DMS79 treated with DMSO at 0.1 percent for 48 hours (cell line): ENCODE data around the gene RAMP2.
"Not testable (repeated sequence)": the region's sequence is repeated elsewhere in the genome, so short reads cannot be mapped to it uniquely, and the experiment has no call there.

Source experiments
- DNase-seq: peaks from one replicate; lab custom pipeline; 2025; lab: John Stamatoyannopoulos, UW

The RAMP2 gene

GRCh38 chr17:42769964-42770363, 8.9 kb downstream of the RAMP2 start:
- DNase-seq, result not testable (repeated sequence)

- DNase-seq, result no peak
Observed at GRCh38 chr17:42772945-42773289, 11.9 kb downstream of the RAMP2 start.

GRCh38 chr17:42773290-42774035, 12.4 kb downstream of the RAMP2 start, which contains the start of gene VPS25:
Gene VPS25 (plus strand): TSS chr17:42773449. CDS start chr17:42773476, 27 bp downstream.
- peak; percentile 79 for DNase-seq

GRCh38 chr17:42774066-42774745, 13.2 kb downstream of the RAMP2 start:
- no peak for DNase-seq

- no peak for DNase-seq
Observed at GRCh38 chr17:42775534-42776098, 14.6 kb downstream of the RAMP2 start.

GRCh38 chr17:42778570-42778969, 17.5 kb downstream of the RAMP2 start:
- no peak for DNase-seq

GRCh38 chr17:42779304-42779935, 18.4 kb downstream of the RAMP2 start:
- no peak for DNase-seq

GRCh38 chr17:42779936-42780850, 19.2 kb downstream of the RAMP2 start, which contains the start of gene WNK4:
Gene WNK4 (plus strand): TSS chr17:42780610. CDS start chr17:42780699, 89 bp downstream.
- peak; percentile 5 for DNase-seq

- no peak for DNase-seq
Observed at GRCh38 chr17:42780851-42781638, 20.0 kb downstream of the RAMP2 start.

GRCh38 chr17:42781639-42782165, 20.7 kb downstream of the RAMP2 start:
- DNase-seq, result no peak

- DNase-seq, result no peak
Observed at GRCh38 chr17:42782166-42783061, 21.4 kb downstream of the RAMP2 start.

- DNase-seq, result no peak
Observed at GRCh38 chr17:42783062-42783790, 22.2 kb downstream of the RAMP2 start.

GRCh38 chr17:42783791-42784138, 22.7 kb downstream of the RAMP2 start:
- no peak for DNase-seq

- DNase-seq, result no peak
Observed at GRCh38 chr17:42784409-42784808, 23.4 kb downstream of the RAMP2 start.

GRCh38 chr17:42784811-42785592, 24.0 kb downstream of the RAMP2 start:
- no peak for DNase-seq

GRCh38 chr17:42787266-42787665, 26.2 kb downstream of the RAMP2 start:
- no peak for DNase-seq

GRCh38 chr17:42791948-42792347, 30.9 kb downstream of the RAMP2 start:
- DNase-seq, result no peak

- no peak for DNase-seq
Observed at GRCh38 chr17:42792545-42792944, 31.5 kb downstream of the RAMP2 start.
